HuH-7.5 (cell line): ENCODE results near the gene EHD4.

Experiments
- DNase-seq: peaks from one replicate; pipeline ENCODE4 v3.0.0; 2011; ENCODE audit warnings: low spot score

Gene EHD4

DNA sequence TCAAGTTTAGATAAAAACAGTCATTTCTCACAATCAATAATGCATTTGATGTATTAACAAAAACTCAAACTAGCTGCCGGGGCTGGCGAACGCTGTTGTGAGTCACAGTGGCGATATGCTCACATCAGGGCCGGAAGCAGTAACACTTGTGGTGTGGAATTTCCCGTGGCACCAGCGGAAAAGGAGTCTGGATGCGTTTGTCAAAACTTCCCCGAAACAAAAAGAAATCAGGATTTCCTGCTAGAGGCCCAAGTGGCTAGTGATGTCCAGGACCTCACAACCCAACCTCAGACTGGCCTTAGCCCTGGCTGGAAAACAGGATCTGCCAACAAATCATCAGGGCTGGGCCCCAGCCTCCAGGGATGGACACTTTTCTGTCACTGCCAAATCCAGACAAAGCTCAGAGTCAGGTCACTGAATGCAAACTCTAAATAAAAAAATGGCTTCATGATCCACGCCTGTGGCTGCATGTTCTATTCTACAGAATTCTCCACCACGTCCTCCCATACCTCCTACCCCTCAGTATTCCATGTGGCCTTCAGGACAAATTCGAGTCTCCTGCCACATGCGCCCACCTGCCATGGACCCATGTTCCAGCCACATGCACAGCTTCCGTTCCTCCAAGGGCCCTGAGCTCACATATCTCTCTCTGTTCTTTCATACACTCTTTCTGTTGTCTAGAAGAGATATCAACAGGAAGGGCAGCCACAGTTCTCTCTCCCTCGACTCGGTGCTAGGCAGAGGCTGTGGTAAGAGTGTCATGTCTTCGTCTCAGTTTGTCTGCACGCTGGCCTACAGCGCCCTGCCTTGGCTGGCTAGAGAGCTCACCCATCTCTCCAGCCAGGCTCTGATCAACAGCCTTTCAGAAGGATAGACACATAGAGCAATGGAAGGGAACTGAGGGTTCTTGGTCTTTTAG is 35.4 kb downstream of the EHD4 start:
- no peak for DNase-seq

DNA sequence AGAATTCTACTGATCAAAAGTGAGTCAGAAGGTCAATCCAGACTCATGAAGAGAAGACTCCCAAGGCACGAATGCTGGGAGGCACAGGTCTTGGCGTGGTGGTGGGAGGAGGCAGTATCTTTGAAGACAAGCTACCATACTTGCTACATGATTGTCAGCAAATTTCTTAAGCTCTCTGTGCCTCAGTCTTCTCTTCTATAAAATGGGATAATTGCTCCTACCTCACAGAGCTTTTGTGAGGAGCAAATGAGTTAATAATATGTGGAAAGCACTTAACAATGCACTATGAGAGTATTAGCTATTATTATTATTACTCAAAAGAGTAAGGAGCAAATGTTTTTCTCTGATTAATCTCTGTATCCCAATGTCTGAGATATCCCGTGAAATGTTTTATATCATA is 36.2 kb downstream of the EHD4 start:
- DNase-seq: no peak

DNA sequence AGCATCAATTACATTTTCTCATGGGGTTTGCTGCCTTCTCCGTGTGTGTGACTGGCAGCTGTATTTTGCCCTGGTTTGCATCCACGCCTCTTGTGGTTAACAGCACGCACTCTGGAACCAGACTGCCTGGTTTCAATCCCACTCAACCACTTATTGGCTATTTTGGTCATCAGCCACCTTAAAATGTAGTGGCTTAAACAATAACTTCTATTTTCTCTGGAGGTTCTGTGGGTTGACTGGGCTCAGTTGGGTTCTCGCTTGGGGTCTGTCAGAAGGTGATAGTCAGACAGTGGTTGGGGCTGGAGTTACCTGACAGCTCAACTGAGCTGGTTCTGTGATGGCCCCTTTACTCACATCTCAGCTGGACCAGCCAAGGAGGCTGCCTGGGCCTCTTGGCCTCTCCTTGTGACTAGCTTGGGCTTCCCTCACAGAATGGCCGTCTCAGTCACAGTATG is 36.8 kb downstream of the EHD4 start:
- DNase-seq: no peak

DNA sequence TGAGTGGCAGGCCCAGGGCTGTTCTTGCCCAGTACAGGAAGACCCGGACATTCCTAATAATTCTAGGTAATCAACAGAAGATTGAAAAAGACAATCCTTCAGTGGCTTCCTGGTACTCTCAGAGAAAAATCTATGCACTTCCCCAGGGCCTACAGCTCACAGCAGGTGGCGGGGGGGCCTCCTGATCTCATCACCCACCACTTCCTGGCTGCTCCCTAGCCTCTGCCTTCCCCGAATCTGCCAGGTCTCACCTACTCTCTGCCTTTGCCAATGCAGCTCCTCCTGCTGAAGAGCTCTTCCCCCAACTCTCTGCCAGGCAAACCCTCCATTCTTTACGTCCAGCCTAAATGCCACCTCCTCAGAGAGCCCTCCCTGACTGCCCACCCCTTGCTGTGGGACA is 37.5 kb downstream of the EHD4 start:
- no peak for DNase-seq

DNA sequence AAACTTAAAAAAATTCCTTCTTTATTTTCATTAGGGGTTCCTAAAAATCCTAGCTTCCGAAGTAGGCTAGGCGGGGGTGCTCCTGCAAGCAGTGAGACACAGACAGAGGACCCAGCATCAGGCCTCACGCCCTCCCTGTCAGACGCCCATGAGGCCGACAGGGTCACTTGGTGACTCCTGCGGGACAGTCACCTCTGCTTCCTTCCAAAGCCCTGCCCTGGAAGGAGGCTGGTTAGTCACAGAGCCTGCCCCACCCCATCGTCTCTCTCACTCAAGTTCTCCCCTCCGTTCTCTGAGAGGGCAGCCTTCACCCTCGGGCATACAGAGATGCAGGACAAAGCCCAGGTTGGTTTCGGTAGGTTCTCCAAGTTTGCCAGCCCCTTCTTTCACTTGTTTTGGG is 38.6 kb downstream of the EHD4 start:
- DNase-seq: no peak

DNA sequence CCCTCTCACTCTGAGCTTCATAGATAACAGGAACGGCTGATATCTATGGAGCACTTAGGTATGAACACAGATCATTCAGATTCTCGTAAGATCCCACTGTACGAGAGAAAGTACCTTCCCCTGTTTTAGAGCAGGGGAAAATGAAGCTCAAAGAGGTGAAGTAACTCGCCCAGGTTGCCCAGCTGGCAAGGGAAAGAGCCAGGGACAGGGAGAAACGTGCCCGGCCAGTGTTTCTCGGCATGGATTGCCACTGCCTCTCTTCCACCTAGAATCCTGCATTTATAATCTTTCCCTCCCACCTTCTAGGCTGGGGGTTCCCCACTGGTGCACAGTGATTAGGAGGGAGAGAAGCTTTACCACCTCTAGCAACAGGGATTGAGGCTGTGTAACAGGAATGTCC is 39.0 kb downstream of the EHD4 start:
- DNase-seq: no peak

DNA sequence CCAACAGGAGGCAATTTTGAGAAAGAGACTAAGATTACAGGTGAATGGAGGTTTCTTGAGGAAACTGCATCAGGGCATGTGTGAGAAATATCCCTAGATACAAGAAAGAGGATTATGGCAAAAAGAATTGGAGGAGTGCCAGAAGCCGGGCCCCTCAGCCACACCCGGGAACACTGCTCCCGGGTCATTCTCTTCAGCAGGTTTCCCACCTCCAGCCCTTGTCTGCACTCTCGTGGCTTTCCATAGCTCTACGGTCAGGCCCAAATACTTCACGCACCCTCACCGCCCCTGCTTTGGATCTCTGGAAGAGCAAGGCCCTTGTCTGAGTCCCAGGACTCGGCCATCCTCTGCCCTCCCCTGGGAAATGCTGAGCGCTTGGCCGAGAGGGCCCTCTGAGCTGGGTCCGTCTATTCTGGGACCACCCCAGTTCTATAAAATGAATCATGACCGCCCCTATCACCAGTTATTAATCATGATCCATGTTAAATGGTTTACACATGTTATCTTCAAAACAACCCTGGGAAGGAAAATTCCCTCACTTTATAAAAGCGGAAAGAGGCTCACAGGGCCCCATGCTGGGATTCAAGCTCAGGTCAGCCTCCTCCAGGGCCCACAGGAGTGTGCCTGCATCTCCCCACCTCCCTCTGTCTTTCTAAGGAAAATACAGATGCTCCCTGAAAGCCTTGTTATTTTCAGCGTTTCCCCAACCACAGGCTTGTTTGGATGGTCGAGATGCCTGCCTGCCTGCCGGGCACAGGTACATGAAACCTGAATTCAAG is 39.7 kb downstream of the EHD4 start:
- no peak for DNase-seq

DNA sequence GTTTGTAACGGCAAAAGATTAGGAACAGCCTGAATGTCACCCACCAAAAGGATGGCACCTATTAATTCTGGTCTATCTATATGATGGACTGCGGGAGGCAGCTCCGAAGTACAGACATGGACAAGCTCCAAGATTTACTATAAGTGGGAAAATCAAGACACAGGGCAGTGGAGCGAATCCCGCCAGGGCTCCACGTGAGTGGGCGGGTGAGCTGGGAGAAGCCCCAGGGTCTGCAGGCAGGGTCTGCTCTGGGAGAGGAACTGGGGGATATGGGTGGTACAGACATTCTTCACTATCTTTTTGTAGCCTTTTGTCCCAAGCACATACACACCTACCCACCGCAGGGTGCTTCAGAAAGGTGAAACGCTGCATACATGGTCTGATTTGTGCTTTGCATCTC is 40.3 kb downstream of the EHD4 start:
- no peak for DNase-seq

DNA sequence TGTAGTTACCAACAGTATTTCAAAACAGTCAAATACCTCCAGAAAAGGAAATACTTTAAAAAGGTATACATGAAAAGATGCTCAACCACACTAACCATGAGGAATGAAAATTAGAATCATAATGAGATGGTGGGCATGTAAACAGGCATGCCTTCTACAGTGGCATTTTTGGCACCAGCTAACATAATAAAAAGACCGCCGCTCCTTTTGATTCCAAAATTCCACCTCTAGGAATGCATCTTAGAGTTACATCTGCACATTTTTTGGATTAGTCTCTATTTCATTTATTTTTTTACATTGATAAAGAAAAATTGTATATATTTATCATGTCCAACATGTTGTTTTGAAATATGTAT is 41.5 kb downstream of the EHD4 start:
- no peak for DNase-seq

DNA sequence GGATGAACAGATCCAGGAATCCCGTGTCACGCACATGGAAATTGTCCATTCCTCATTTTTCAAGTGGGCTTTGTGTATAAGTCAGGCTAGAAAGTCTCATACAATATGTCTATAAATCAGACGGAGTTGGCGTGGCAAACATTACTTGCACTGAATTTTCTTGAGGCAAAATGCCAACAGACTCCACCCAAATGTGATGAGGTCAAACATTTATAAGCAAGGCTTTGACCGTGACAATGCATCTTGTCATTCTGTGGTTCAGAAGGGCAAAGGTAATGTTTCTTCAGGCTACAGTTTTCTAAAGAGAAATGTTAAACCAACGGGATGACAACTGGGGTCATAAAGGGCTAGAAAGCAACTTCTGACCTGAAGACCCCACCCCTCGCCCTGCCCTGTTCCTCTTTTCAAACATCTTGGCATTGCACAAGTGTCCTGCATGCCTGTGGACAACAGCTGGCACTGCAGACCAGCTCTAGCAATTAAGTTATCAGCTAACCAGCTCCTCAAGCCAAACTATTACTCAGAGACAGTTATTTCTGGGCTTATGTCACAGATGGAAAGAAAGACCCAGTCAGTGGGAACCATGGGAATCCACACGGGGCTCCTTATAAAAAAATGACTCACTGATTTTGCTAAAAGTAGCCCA is 42.0 kb downstream of the EHD4 start:
- no peak for DNase-seq

DNA sequence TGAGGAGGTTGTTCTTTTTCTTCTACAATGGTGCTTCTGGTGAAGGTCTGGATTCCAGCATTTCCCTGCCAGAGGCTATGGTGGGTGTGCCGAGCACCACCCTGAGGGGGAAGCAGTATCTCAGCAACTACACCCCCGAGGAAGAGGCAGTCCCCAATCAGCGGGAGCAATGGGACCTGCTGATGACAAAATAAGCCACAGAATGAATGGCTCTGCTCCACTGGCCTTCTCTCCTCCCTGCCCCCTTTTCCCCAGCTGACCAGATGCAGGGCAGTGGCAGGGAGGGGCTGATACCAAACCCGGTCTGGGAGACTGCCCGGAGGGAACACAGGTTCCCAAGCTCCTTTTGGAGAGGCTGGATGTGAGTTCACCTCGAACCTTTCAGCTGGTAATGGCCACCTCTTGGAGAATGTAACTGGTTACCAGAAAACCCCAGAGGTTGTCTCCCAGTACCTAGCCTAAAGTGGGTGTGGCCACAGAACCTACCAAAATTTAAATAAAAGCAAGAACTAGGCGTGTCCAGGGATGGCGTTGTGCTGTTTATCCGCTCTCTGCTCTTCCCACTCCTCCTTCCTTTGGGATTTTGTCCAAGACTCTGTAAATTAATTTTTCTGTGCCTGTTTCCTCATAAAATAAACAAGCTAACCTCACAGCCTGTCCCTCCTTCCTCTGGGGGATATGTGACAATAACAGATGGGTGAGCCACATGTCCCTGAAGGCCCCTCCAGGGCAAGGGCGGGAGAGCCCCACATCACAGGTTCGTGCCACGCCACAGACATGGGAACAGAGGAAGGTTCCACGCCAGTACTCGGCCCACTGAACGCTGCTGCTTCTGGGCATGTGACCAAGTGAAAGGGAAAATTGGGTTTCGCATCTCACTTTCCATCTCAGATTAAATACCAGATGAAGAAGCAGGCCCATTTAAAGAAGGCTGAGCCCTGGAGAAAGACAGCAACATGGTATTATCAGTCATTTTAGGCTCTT is 43.4 kb downstream of the EHD4 start:
- DNase-seq: no peak

DNA sequence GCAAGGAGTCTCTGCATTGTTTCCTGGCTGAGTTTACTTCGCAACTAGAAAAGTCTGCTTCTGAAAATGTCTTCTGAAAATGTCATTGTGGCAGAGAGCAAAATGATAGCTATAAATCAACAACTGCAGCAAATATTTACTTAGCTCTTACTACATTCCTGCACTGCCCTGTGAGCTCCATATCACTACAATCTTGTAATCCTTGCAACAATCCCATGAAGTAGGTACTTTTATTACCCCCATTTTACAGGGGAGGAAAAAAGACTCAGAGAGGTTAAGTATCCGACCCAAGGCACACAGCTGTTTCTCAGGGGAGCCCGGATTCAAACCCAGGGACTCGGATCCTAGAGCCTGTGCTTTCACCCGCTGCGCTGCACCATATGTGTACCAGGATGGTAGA is 44.3 kb downstream of the EHD4 start:
- DNase-seq: peak; percentile 51

DNA sequence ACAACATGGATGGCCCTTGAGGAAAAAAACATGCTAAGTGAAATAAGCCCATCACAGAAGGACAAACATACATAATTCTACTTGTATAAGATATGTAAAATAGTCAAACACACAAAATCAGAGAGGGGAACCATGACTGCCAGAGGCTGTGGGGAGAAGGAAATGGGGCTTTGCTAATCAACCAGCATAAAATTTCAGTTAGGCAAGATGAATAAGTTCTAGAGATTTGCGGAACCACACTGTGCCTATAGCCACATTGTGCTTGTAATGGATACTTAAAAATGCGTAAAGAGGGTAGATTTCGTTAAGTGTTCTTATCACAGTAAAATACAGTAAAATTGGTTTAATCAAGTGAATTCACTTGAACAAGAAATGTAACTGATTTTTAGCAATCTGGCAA is 44.8 kb downstream of the EHD4 start:
- no peak for DNase-seq

DNA sequence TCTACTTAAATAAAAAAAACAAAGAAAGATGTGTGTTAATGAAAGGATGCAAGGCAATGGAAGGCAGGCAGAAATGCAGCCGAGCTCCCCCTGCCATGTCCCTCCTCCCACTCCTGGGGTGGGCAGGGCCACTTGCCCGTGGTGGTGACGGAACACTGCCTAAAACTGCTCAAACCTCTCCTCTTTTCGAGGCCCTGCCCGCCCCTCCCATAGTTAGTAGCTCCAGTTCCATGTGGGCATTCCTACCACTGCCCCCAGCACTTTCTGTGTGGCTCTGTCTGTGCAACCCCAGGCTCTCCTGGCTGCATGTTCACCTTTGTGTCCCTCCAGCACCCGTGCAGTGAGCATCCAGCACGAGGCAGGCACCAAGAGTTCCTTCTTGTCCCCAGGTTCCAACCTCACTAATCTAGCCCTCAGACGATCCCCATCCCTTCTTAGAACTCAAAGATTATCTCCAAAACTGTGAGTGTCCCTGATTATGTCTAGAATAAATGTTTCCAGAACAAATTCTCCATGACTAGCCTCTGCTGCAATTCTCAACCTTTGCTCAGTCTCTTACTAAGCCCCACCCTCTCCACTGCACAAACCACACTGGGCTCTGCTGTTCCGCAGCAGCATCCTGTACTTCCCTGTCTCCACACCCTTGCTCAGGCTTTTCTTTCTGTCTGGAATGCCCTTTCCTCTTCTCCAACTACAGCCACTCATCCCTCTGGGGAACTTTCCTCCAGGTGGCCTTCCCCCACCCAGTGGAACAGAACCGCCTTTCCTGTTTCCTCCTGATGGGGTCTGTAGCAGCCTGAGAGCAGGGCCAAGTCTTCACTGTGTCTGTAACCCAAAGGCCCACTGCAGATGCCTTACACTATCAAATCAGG is 45.9 kb downstream of the EHD4 start:
- DNase-seq: peak; percentile 50

DNA sequence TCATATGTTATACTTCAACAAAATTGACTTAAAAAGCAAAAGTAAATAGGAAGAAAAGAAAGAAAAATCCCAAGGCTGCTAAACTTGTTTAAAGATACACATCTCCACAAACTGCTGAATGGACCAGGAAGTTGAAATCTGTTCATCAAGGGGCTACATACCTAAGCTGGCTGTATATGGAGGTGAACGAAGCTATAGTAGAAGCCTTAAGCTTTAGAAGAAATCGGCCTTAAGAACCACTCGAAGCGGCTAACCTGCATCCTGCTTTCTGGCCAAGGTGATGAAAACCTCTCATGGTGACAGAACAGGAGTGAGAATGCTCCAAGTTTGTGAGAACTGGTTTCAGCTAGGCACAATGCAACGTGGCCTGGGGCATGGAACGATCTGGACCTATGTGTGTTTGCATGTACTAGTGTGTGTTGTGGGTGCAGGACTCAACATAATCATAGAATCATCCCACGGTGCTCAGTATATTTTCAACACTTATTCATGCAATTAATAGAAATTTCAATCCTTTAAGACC is 47.2 kb downstream of the EHD4 start:
- DNase-seq: no peak

DNA sequence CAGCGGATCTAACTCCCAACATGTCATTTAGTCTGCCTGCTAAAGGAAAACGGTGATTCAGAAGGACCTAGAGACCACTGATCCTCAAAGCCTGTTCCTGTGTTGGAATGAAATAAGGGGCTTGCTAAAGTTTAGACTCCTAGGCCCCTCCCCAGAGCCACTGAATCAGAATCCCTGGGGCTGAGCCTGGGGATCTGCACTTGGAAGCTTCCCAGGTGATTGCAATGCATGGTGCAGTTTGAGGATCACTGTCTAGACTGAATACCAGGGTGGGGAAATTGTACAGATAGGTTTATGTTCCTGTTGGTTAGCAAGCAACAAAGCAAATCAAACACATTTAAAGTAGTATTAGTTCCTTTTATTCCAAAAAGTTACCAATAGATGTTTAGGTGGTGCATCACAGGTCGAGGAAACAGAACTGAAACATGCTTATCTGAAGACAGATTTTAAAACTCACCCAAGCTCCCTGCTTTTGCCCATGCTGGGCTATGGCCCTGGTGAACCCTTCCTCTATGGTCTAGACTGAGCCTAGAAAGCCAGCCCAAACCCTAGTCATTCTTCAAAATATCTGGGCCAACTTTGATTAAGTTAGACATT is 48.9 kb downstream of the EHD4 start:
- no peak for DNase-seq

DNA sequence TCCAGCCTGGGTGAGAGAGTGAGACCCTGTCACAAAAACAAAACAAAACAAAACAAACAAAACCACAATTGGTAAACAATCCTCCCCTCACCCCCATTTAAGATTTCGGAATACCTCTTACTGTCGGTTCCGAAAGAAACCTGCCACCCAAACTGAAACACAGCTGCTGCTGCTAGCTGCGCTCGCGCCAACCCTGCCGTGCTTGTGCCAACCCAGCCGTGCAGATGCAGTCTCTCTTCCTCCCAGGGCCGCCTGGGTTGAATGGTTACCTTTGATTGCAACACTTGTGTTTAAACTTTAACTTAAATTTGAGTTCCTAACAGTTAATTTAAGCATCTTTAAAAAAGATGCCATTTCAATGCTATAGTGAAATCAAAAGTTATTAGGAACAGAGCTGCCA is 50.0 kb downstream of the EHD4 start:
- no peak for DNase-seq

DNA sequence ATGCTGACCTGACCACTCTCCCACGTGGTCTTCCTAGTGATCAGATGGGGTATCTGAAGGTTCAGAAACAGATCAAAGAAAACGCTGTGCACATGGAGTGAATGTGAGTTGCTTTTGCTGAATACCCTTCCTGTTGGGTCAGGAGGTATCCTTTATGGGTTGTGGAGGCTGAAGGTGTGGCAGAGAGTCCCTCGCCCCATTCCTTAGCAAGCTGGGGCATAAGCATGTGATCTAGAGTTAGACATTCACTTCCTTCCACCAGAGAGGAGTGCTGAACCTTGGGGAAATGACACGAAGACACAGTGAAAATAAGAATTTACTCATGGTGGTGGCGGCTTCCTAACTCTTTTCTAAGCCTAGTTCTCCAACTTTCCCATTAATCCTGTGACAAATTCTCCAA is 50.7 kb downstream of the EHD4 start:
- DNase-seq: no peak

DNA sequence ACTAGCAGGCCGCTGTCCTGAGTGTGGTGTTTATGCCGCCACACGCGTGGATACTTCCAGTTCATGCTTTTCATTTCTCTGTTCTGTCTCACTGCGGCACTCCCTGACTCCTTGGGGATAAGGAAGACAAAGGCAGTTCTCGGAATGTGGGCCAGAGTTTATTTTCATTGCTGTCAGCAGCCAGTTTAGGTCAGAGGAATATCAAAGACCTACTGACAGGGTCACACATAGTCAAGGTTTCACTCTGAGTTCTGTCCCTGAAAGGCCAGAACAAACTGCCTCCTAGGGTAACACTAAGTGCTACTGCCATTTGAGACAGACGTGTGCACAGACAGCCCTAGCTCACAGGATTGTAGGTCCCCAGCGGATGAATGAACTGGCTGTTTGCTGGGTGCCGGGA is 51.2 kb downstream of the EHD4 start:
- DNase-seq: no peak

DNA sequence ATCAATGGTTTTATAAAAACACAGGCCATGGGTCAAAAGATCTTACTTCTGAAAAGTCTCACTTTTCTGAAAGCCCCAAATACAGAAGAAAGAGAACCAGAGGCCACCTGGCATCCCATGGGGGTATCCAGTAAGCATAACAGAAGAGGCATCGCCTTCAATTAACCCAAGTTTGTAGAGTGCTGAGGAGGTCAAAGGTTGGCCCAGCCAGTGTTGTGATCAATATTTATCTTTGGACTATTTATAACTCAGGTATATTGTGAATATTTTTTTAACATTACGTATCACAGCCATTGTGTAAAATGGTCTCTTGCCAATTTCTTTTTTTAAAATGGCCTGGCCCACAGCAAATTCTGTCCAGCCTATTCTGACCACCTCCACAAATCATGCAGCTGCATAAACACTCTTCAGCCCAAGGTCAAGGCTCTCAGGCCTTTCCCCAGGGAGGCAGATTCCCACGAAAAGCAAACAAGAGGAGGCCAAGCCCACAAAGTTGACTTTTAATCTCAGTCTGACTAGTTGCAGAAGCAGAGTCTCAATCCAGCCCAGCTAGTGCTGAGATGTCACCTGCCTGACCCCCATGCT is 52.3 kb downstream of the EHD4 start:
- DNase-seq: peak; percentile 40
